ENCODE measurements around the gene SLC6A18.

SLC6A18 gene

DNA sequence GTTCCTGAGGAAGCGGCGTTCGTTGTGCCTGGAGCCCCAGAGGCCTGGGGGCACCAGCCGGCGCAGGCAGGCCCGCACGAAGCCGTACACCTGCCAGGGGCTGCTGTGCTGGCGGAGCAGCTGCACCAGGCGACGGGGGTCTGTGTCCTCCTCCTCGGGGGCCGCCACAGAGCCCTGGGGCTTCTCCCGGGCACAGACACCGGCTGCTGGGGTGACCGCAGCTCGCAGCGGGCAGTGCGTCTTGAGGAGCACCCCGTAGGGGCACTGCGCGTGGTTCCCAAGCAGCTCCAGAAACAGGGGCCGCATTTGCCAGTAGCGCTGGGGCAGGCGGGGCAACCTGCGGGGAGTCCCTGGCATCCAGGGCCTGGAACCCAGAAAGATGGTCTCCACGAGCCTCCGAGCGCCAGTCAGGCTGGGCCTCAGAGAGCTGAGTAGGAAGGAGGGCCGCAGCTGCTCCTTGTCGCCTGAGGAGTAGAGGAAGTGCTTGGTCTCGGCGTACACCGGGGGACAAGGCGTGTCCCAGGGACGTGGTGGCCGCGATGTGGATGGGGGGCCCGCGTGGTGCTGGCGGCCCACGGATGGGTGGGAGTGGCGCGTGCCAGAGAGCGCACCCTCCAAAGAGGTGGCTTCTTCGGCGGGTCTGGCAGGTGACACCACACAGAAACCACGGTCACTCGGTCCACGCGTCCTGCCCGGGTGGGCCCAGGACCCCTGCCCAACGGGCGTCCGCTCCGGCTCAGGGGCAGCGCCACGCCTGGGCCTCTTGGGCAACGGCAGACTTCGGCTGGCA lies 68.4 kb downstream of the SLC6A18 start:
- TF ChIP-seq, protein P1, sequence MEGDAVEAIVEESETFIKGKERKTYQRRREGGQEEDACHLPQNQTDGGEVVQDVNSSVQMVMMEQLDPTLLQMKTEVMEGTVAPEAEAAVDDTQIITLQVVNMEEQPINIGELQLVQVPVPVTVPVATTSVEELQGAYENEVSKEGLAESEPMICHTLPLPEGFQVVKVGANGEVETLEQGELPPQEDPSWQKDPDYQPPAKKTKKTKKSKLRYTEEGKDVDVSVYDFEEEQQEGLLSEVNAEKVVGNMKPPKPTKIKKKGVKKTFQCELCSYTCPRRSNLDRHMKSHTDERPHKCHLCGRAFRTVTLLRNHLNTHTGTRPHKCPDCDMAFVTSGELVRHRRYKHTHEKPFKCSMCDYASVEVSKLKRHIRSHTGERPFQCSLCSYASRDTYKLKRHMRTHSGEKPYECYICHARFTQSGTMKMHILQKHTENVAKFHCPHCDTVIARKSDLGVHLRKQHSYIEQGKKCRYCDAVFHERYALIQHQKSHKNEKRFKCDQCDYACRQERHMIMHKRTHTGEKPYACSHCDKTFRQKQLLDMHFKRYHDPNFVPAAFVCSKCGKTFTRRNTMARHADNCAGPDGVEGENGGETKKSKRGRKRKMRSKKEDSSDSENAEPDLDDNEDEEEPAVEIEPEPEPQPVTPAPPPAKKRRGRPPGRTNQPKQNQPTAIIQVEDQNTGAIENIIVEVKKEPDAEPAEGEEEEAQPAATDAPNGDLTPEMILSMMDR (IDR thresholded peaks at IDR 0.05): no peak

DNA sequence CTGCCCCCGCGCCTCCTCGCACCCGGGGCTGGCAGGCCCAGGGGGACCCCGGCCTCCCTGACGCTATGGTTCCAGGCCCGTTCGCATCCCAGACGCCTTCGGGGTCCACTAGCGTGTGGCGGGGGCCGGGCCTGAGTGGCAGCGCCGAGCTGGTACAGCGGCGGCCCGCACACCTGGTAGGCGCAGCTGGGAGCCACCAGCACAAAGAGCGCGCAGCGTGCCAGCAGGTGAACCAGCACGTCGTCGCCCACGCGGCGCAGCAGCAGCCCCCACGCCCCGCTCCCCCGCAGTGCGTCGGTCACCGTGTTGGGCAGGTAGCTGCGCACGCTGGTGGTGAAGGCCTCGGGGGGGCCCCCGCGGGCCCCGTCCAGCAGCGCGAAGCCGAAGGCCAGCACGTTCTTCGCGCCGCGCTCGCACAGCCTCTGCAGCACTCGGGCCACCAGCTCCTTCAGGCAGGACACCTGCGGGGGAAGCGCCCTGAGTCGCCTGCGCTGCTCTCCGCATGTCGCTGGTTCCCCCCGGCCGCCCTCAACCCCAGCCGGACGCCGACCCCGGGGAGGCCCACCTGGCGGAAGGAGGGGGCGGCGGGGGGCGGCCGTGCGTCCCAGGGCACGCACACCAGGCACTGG lies 69.1 kb downstream of the SLC6A18 start:
- Mint-ChIP-seq H3K27ac (no peak overlapping the region), H3K4me3 (no peak overlapping the region), H3K4me1 (peaks cover 11% of the 10 kb centered on the region), H3K9me3 (no peaks in the 10 kb centered on the region), H3K36me3 (ENCODE audit: low read depth) (no peaks in the 10 kb centered on the region), H3K27me3 (ENCODE audit: low read depth, poor library complexity) (peaks cover 56% of the 10 kb centered on the region)
- TF ChIP-seq, protein P1 (IDR thresholded peaks at IDR 0.05): no peak
- DNase-seq: peak; percentile 51

More for the DNA sequence above, 68.4 kb downstream of the SLC6A18 start:
- H3K4me1 Mint-ChIP-seq: peaks cover 5% of the 10 kb centered on the region
- peak overlapping the region; percentile 66 for H3K4me3 Mint-ChIP-seq
- no peak overlapping the region for H3K27ac Mint-ChIP-seq
- H3K27me3 Mint-ChIP-seq (ENCODE audit: low read depth, poor library complexity): peaks cover 52% of the 10 kb centered on the region
- H3K36me3 Mint-ChIP-seq (ENCODE audit: low read depth): peaks cover 3% of the 10 kb centered on the region
- H3K9me3 Mint-ChIP-seq: no peaks in the 10 kb centered on the region
- no peak for DNase-seq

DNA sequence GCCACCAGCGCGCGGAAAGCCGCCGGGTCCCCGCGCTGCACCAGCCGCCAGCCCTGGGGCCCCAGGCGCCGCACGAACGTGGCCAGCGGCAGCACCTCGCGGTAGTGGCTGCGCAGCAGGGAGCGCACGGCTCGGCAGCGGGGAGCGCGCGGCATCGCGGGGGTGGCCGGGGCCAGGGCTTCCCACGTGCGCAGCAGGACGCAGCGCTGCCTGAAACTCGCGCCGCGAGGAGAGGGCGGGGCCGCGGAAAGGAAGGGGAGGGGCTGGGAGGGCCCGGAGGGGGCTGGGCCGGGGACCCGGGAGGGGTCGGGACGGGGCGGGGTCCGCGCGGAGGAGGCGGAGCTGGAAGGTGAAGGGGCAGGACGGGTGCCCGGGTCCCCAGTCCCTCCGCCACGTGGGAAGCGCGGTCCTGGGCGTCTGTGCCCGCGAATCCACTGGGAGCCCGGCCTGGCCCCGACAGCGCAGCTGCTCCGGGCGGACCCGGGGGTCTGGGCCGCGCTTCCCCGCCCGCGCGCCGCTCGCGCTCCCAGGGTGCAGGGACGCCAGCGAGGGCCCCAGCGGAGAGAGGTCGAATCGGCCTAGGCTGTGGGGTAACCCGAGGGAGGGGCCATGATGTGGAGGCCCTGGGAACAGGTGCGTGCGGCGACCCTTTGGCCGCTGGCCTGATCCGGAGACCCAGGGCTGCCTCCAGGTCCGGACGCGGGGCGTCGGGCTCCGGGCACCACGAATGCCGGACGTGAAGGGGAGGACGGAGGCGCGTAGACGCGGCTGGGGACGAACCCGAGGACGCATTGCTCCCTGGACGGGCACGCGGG lies 69.9 kb downstream of the SLC6A18 start, which contains the start of gene TERT:
Gene TERT (minus strand): TSS at position 234 of the 815 bp plus-strand sequence. CDS start 79 bp downstream, at position 155.
- Mint-ChIP-seq H3K27me3 (ENCODE audit: low read depth, poor library complexity) (peaks cover 60% of the 10 kb centered on the region), H3K27ac (no peak within 1 kb of the TSS), H3K9me3 (no peaks in the 10 kb centered on the region), H3K36me3 (ENCODE audit: low read depth) (no peaks in the 10 kb centered on the region), H3K4me1 (peaks cover 16% of the 10 kb centered on the region), H3K4me3 (peak within 1 kb of the TSS; percentile 52)
- peak; percentile 90 for DNase-seq
- TF ChIP-seq, protein P1 (IDR thresholded peaks at IDR 0.05): no peak

DNA sequence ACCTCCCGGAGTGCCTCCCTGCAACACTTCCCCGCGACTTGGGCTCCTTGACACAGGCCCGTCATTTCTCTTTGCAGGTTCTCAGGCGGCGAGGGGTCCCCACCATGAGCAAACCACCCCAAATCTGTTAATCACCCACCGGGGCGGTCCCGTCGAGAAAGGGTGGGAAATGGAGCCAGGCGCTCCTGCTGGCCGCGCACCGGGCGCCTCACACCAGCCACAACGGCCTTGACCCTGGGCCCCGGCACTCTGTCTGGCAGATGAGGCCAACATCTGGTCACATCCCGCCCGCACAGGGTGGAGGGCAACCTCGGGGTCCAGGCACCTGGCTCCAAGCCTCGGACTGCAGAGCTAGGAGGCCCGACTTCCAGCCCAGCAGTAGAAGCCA lies 70.5 kb downstream of the SLC6A18 start:
- Mint-ChIP-seq H3K27ac (no peak overlapping the region), H3K4me3 (peak overlapping the region; percentile 52), H3K4me1 (peaks cover 16% of the 10 kb centered on the region)

More for the DNA sequence above, 70.5 kb downstream of the SLC6A18 start:
- no peak for DNase-seq
- Mint-ChIP-seq H3K9me3 (no peaks in the 10 kb centered on the region), H3K27me3 (ENCODE audit: low read depth, poor library complexity) (peaks cover 65% of the 10 kb centered on the region), H3K36me3 (ENCODE audit: low read depth) (no peaks in the 10 kb centered on the region)
- TF ChIP-seq, protein P1 (IDR thresholded peaks at IDR 0.05): no peak

All from nephron progenitor cell (in vitro differentiated cells).